ENCODE results near the gene PSMB11.

- TF ChIP-seq, protein P1, sequence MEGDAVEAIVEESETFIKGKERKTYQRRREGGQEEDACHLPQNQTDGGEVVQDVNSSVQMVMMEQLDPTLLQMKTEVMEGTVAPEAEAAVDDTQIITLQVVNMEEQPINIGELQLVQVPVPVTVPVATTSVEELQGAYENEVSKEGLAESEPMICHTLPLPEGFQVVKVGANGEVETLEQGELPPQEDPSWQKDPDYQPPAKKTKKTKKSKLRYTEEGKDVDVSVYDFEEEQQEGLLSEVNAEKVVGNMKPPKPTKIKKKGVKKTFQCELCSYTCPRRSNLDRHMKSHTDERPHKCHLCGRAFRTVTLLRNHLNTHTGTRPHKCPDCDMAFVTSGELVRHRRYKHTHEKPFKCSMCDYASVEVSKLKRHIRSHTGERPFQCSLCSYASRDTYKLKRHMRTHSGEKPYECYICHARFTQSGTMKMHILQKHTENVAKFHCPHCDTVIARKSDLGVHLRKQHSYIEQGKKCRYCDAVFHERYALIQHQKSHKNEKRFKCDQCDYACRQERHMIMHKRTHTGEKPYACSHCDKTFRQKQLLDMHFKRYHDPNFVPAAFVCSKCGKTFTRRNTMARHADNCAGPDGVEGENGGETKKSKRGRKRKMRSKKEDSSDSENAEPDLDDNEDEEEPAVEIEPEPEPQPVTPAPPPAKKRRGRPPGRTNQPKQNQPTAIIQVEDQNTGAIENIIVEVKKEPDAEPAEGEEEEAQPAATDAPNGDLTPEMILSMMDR (IDR thresholded peaks at IDR 0.05; ENCODE audit: low read depth, low read length): no peak
- TF ChIP-seq EZH2phosphoT487 (IDR thresholded peaks at IDR 0.05; ENCODE audit: low read depth): no peak
These were observed 3.7 kb downstream of the PSMB11 start for GRCh38 chr14:23045419-23046357.
